NCI-H1048 (cell line): ENCODE results near the gene KNDC1.

Experiments used
- DNase-seq: peaks from one replicate; lab custom pipeline; 2025; lab: John Stamatoyannopoulos, UW

Gene KNDC1

DNA sequence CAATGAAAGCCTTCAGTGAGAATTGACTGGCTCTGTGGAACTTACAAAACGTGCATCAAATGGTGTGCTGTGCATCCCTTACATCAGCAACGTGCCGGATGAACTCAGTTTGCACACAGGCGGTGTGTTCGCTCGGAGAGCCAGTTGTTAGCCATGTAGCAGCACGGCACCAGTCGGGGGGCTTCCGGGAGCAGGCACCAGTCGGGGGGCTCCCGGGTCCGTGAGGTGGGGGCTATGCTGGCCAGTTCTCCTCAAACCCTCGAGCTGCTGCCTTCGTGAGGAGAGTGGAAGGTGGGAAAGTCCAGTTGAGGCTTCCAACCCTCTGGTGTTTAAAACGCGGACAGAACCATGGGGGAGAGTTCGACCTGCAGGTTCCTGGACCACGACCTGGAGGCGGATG is 35.1 kb downstream of the KNDC1 start:
- DNase-seq: no peak

DNA sequence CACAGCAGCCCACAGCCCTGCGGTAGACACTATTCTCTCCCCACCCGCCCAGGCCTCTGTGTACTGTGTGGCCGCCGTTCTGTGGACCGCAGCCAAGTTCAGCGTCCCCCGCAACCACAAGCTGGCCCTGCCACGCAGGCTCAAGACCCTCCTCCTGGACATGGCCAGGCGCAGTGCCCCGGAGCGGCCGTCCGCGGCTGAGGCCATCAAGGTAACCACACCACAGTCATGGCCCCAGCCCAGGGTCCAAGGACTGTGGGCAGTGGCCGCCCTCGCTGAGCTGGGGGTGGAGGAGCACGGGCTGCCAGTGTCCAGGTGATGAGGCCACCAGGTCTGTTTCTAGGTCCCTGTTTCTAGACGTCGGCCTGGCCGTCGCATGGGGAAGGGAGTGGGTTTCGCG is 35.6 kb downstream of the KNDC1 start:
- DNase-seq: no peak

DNA sequence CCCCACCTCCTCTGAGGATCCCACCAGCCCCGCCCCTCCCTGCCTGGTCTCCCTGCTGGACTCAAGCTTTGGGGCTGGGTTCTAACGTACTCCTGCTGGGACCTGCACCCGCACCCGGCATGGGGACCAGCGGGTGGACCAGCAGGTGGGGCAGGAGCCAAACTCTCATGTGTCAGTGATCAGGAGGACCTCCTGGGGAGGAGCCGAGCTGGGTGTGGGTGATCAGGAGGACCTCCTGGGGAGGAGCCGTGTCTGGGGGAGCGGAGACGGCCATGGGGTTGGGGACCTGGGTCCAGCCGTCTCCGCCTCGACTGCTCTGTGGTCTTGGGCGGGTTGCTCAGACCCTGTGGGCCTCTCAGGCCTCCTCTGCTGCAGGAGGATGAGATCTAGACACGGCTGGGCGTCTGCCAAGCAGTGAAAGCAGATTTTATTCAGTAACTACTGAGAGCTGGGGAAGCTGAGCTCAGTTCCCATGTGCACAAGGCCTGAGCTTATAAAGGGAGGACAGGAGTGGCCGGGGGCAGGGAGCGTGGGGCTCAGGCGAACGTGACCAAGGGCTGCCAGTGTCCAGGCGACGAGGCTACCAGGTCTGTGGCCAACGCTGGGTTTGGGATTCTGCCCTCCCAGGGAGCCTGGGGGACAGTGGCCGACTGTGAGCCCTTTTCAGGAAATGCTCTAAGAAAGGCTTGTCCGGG is 36.3 kb downstream of the KNDC1 start:
- no peak for DNase-seq

DNA sequence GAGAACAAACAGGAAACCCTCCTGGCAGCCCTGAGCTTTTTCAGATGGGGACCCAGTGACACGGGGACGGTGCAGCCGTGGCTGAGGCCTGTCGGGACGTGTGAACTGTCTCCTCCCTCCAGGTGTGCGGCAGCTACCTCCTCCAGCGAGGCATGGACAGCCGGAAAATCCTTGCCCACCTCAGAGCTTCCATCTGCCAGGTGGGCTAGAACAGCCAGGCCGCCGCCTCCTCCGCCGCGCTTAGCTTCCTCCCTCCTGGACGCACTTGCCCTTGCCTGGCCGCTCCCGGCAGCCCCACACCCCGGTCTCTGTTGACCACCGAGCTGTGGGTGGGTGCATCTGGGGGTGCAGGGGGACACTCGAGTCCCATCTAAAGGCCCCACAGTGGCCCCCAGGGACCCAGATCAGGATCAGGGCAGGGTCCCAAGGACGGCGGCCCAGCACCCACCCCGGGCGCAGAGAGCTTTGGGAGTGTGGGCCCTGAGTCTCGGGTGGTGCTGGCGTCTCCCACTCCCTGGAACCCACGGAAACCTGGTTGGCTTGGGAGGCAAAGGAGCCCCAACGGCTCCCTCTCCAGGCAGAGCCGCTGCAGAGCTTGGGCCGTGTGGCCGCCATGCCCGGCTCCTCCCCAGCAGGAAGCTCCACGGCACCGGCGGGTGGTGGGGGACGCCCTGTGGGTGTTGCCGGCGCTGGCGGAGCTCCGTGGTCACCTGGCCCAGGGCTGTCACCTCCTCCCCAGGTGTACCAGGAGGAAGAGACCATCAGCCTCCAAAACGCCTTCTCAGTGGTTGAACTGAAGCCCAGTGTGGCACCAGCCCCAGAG is 37.1 kb downstream of the KNDC1 start:
- DNase-seq: no peak

DNA sequence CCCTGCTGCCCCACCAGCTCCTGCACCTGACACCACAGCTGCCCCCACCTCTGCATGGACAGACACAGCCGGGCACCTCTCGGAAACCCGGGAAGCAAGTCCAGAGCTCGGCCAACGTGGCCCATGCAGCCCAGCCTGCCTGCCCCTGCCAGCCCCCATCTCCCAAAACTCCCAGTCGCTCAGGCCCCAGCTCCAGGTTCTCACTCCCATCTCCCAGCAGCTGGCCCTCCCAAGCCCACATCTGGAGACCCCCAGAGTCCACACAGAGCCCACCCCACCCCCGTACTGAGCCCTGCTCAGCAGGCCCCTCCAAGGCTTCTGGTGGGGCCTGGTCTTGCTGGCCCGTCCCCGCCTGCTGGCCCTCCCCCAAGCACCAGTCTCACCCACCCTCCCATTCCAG is 37.8 kb downstream of the KNDC1 start:
- DNase-seq: no peak

GRCh38 chr10:133198206-133198605 is 38.2 kb downstream of the KNDC1 start:
- DNase-seq: no peak

- DNase-seq: no peak
Observed at GRCh38 chr10:133198621-133199487, 38.8 kb downstream of the KNDC1 start.

DNA sequence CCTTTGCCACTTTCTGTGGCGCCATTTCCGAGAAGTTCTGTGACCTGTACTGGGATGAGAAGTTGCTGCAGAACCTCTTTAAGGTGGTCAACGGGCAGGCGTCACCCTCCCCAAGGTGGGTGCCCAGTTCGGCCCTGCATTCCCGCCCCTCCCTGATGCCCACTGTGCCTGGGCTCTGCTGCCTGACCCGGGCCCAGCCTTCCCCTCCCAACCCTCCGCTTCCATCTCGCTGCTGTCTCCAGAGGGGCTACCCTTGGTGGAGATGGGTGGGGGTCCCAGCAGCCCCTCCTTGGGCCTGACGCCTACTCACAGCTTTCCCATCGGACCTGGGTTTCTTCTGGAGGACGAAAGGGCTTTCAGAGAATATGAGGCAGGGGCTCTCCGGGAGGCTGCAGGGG is 39.5 kb downstream of the KNDC1 start:
- DNase-seq: no peak

DNA sequence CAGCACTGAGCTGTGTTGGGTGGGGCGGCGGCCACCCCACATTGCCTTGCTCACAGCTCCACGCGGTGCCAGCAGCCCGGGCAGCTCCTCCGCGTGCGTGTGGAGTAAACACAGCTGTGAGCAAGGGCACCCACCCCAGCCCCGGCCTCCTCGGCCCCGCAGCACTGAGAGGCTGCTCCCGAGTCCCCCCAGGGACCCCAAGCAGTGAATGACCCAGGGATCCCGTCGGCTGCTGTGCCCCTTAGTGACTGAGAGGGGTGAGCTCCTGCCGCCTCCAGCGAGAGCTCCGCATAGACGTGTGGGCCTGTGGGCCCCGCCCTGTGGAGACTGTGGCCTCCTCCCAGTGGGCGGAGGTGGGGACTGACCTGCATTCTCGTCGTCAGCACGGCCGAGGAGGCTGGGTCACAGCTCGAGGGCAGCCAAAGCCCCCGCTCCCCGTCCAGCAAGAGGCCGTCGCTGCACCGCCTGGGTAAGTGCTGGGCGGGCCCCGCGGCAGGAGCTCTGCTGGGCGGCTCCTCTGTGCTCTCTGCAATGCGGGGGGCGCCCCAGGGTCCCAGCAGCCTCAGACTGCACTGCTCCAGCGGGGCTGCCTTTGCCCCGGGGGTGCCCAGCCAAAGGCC is 40.1 kb downstream of the KNDC1 start:
- DNase-seq: no peak

DNA sequence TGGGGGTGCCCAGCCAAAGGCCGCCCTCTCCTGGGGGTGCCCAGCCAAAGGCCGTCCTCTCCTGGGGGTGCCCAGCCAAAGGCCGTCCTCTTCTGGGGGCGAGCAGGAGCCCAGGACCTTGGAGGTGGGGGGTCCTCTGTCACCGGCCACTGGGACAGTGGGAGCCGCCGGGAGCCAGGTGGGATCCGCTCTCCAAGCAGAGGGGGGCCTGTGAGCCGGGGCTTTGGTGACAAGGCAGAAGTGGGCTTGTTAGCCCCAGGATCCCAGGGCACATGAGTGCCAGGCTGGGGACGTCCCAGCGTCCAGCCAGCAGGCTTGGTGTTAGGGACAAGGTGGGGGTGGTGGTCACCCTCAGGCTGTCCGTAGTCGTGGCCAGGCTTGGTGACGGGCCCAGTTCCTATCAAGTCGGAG is 40.6 kb downstream of the KNDC1 start:
- no peak for DNase-seq

- no peak for DNase-seq
Observed at GRCh38 chr10:133201151-133201947, 41.3 kb downstream of the KNDC1 start.

GRCh38 chr10:133201948-133202725 is 42.1 kb downstream of the KNDC1 start:
- no peak for DNase-seq

DNA sequence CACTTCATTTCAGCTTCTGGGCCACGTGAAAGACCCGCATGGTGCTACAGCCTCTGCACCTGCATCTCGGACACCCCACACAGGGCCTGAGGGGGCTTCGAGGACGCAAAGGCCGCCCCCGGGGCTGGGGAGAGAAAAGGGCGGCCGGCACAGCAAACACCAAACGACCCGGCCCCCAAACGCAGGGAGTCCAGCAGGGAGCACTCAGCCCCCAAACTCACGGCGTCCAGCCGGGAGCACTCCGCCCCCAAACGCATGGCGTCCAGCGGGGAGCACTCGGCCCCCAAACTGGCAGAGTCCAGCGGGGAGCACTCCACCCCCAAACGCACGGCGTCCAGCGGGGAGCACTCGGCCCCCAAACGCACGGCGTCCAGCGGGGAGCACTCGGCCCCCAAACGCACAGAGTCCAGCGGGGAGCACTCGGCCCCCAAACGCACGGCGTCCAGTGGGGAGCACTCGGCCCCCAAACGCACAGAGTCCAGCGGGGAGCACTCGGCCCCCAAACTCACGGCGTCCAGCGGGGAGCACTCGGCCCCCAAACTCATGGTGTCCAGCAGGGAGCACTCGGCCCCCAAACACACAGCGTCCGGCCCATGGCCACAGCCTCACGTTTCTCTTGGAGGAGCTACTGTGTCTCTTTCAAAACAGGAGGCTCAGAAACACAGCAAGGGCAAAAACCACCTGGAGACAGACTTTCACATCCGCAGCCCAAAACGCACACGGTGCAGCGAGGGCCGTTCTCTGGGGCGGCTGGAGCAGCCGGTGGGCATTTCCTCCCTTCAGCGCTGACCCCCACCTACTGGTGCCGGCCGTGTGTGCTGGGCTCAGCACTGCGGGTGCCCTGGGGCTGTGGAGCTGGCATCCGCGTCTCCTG is 43.0 kb downstream of the KNDC1 start:
- no peak for DNase-seq

DNA sequence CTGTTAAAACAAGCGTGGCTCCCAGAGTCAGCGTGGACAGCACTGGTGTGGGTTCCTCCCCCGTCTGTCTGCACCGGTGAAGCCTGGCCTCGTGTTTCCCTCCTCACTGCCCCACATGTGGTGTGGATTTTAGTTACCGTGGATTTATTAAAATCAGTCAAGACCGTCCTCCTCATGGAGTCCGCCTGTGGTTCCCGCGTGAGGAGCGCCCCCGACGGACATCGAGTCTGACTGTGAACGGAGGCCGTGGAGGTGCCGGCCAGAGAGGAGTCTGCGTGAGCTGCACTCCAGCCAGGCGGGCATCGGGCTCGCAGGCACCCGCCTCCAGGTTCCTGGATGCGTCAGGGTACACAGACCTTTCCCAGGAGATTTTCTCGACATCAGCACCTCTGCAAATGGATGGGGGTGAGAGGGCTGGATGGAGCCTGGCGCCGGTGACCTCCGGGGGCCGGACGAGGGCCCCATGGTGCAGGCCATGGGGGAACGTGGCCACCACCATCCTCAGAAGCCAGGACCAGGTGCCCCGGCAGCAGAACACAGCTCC is 43.7 kb downstream of the KNDC1 start:
- DNase-seq: no peak

DNA sequence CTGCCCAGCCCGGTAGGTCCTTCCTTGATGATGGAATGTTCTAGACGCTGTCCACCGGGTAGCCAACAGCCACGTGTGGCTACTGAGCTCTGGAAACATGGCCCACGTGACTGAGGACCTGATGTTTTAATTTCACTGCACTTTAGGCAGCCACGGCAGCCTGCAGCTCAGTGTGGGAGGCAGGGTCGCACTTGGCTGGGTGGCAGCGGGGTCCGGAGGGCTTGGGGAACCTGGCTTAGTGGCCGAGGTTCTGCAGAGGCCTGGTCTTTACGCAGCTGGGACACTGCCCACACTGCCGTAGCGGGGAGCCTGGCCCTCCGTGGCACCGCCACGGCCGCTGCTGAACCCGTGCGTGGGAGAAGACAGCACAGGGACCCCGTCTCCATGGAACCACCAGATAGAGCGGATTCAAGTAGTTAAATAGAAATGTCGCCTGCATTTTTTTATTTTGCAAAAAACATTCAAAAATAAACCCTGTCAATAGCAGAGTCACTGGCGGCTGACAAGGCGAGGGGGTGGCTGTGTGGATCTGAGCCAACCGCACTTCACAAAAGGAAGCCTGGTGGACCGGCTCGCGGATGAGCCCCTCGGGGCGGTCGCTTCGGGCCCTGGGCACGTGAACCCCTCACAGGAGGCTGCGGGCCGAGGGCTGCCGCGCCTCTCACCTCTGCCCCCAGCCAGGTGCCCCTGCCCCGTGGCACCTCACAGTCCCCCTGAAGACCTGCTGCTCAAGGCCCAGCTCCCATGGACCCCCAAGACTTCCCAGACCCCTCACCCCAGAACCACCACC is 44.4 kb downstream of the KNDC1 start:
- no peak for DNase-seq

GRCh38 chr10:133205146-133205545 is 45.1 kb downstream of the KNDC1 start:
- no peak for DNase-seq

- DNase-seq: no peak
Observed at GRCh38 chr10:133206356-133207040, 46.5 kb downstream of the KNDC1 start.
